Tibial nerve (tissue), 3 donors: ENCODE data around the gene LTO1.

ENCODE experiments used
- POLR2A ChIP-seq, 2 donors: fragments of 450-650 bp; IDR thresholded peaks; one replicate each; pipeline ENCODE4 v1.6.1; 2017; ENCODE audit warnings: antibody characterized with exemption in 2 of 2, mild to moderate bottlenecking in 2 of 2, moderate library complexity in 2 of 2
- TF ChIP-seq, protein P1 (sequence below), 5 experiments: fragments of 200-600 bp in 3 of 5; fragments of 450-650 bp in 2 of 5; sonication (generic) in 3 of 5; IDR thresholded peaks; one replicate each; pipeline ENCODE4 v1.5.1; 2016 to 2019; ENCODE audit warnings: antibody characterized with exemption in 5 of 5, mild to moderate bottlenecking in 3 of 5, moderate library complexity in 2 of 5

DNA sequence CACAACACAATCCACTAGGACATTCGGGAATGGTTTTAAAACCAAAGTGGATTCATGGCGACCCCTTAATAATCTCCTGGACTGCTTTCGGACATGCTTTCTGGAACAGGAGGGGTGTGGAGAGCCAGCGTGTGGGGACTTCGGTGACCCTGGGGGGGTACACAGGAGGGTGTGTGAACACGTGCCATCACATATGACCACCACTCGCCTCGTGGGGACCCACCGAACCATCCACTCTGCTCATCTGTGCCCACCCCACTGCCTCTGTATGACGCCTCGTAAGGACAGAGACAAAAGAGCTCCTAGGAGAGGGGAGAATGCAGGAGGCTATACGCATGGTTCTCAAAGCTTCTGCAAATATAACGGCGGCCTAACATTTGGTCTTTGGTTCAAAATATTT lies 8.9 kb downstream of the LTO1 start:
- TF ChIP-seq, protein P1, sequence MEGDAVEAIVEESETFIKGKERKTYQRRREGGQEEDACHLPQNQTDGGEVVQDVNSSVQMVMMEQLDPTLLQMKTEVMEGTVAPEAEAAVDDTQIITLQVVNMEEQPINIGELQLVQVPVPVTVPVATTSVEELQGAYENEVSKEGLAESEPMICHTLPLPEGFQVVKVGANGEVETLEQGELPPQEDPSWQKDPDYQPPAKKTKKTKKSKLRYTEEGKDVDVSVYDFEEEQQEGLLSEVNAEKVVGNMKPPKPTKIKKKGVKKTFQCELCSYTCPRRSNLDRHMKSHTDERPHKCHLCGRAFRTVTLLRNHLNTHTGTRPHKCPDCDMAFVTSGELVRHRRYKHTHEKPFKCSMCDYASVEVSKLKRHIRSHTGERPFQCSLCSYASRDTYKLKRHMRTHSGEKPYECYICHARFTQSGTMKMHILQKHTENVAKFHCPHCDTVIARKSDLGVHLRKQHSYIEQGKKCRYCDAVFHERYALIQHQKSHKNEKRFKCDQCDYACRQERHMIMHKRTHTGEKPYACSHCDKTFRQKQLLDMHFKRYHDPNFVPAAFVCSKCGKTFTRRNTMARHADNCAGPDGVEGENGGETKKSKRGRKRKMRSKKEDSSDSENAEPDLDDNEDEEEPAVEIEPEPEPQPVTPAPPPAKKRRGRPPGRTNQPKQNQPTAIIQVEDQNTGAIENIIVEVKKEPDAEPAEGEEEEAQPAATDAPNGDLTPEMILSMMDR (IDR thresholded peaks at IDR 0.05) = no peak
- TF ChIP-seq POLR2A (IDR thresholded peaks at IDR 0.05) = no peak
